ENCODE measurements around the gene PRR12. TPM values are rescaled to one million over a fixed set of nuclear protein-coding genes. Genes with fewer than 3 reads are reported as not detected.

PRR12 gene
- total RNA-seq, 1 donor from 2014 or later: 15.9 TPM

GRCh38 chr19:49589502-49589905, 1.5 kb upstream of the PRR12 start:
- no peak for DNase-seq (ENCODE audit: low spot score)
- intact Hi-C loops (cut with DNase I): no loop called here

- peak; percentile 96 for DNase-seq (ENCODE audit: low spot score)
- intact Hi-C loops (cut with DNase I): loop anchor here (2.0 to 5.0 kb wide), 2 partner anchors 50 to 87 kb away; partner anchors contain the start of genes PRMT1 and RRAS
These were observed 661 bp upstream of the PRR12 start for GRCh38 chr19:49590071-49590970.

- no peak for DNase-seq (ENCODE audit: low spot score)
- intact Hi-C loops (cut with DNase I): loop anchor here (2.0 to 5.0 kb wide), 2 partner anchors 49 to 85 kb away; partner anchors contain the start of genes PRMT1 and RRAS
These were observed 926 bp downstream of the PRR12 start for GRCh38 chr19:49591731-49592485.

GRCh38 chr19:49592486-49593232, 1.7 kb downstream of the PRR12 start:
- DNase-seq (ENCODE audit: low spot score): no peak
- intact Hi-C loops (cut with DNase I): loop anchor here (5.0 kb wide), 1 partner anchor 85 kb away; the partner anchor contains the start of gene PRMT1

GRCh38 chr19:49593233-49594113, 2.5 kb downstream of the PRR12 start:
- intact Hi-C loops (cut with DNase I): loop anchor here (5.0 kb wide), 1 partner anchor 84 kb away; the partner anchor contains the start of gene PRMT1

GRCh38 chr19:49594157-49594992, 3.4 kb downstream of the PRR12 start:
- DNase-seq (ENCODE audit: low spot score): no peak
- intact Hi-C loops (cut with DNase I): loop anchor here (5.0 kb wide), 1 partner anchor 83 kb away; the partner anchor contains the start of gene PRMT1

More at GRCh38 chr19:49593233-49594113, 2.5 kb downstream of the PRR12 start:
- DNase-seq (ENCODE audit: low spot score): peak; percentile 95

GRCh38 chr19:49594993-49595818, 4.2 kb downstream of the PRR12 start:
- intact Hi-C loops (cut with DNase I): loop anchor here (5.0 kb wide), 1 partner anchor 82 kb away; the partner anchor contains the start of gene PRMT1
- no peak for DNase-seq (ENCODE audit: low spot score)

GRCh38 chr19:49595819-49596404, 4.9 kb downstream of the PRR12 start:
- intact Hi-C loops (cut with DNase I): no loop called here
- DNase-seq (ENCODE audit: low spot score): no peak

GRCh38 chr19:49596407-49596806, 5.4 kb downstream of the PRR12 start:
- DNase-seq (ENCODE audit: low spot score): no peak
- intact Hi-C loops (cut with DNase I): no loop called here

GRCh38 chr19:49596954-49597702, 6.1 kb downstream of the PRR12 start:
- DNase-seq (ENCODE audit: low spot score): no peak
- intact Hi-C loops (cut with DNase I): no loop called here

GRCh38 chr19:49597703-49597974, 6.7 kb downstream of the PRR12 start:
- no peak for DNase-seq (ENCODE audit: low spot score)
- intact Hi-C loops (cut with DNase I): no loop called here

- no peak for DNase-seq (ENCODE audit: low spot score)
- intact Hi-C loops (cut with DNase I): no loop called here
These were observed 8.7 kb downstream of the PRR12 start for GRCh38 chr19:49599378-49600295.

GRCh38 chr19:49601482-49602038, 10.6 kb downstream of the PRR12 start:
- intact Hi-C loops (cut with DNase I): no loop called here
- DNase-seq (ENCODE audit: low spot score): no peak

- intact Hi-C loops (cut with DNase I): no loop called here
- no peak for DNase-seq (ENCODE audit: low spot score)
These were observed 11.8 kb downstream of the PRR12 start for GRCh38 chr19:49602806-49603205.

GRCh38 chr19:49605605-49606004, 14.6 kb downstream of the PRR12 start:
- DNase-seq (ENCODE audit: low spot score): no peak
- intact Hi-C loops (cut with DNase I): no loop called here
